DOHH2 (cell line): Measurements from ENCODE around the gene ZNF83.

Experiments
- H3F3A ChIP-seq: fragments of 200-600 bp; sonication (generic), shearing (Covaris generic); 2 replicates; pipeline ENCODE4 v1.6.0; 2016; ENCODE audit warnings: antibody characterized with exemption, mild to moderate bottlenecking; ENCODE audit not compliant: control insufficient read depth, insufficient read depth
- H3K27ac ChIP-seq: fragments of 200-600 bp; sonication (generic); 2 replicates; pipeline ENCODE4 v1.5.1; 2014; ENCODE audit warnings: low read depth, mild to moderate bottlenecking, low read length, moderate library complexity
- H3K27me3 ChIP-seq: fragments of 200-600 bp; sonication (generic); 2 replicates; pipeline ENCODE4 v1.6.1; 2014; ENCODE audit warnings: mild to moderate bottlenecking, low read length, mixed read lengths; ENCODE audit not compliant: control insufficient read depth
- H3K36me3 ChIP-seq: fragments of 200-600 bp; sonication (generic); 2 replicates; pipeline ENCODE4 v1.6.1; 2014; ENCODE audit warnings: mild to moderate bottlenecking, low read length, moderate library complexity, mixed read lengths; ENCODE audit not compliant: control insufficient read depth
- H3K4me1 ChIP-seq: fragments of 200-600 bp; sonication (generic); 2 replicates; pipeline ENCODE4 v1.6.1; 2014; ENCODE audit warnings: mild to moderate bottlenecking, low read length, mixed read lengths; ENCODE audit not compliant: control insufficient read depth
- H3K4me2 ChIP-seq: fragments of 200-600 bp; sonication (generic); 2 replicates; pipeline ENCODE4 v1.6.0; 2014; ENCODE audit warnings: mild to moderate bottlenecking, low read length, moderate library complexity
- H3K4me3 ChIP-seq: fragments of 200-600 bp; sonication (generic); 2 replicates; pipeline ENCODE4 v1.5.1; 2014; ENCODE audit warnings: mild to moderate bottlenecking, low read length, mixed read lengths
- H3K79me2 ChIP-seq: fragments of 200-600 bp; sonication (generic); 2 replicates; pipeline ENCODE4 v1.6.1; 2014; ENCODE audit warnings: mild to moderate bottlenecking, low read length, mixed read lengths; ENCODE audit not compliant: control insufficient read depth
- H3K9me2 ChIP-seq: fragments of 200-600 bp; sonication (generic); replicated peaks from 2 replicates; pipeline ENCODE4 v1.6.1; 2014; ENCODE audit warnings: mild to moderate bottlenecking, low read length, mixed read lengths; ENCODE audit not compliant: control insufficient read depth
- H3K9me3 ChIP-seq: fragments of 200-600 bp; sonication (generic); 2 replicates; pipeline ENCODE4 v1.6.1; 2014; ENCODE audit warnings: antibody characterized with exemption, low read length, mixed read lengths; ENCODE audit not compliant: control insufficient read depth, insufficient read depth
- H4K20me1 ChIP-seq: fragments of 200-600 bp; sonication (generic); 2 replicates; pipeline ENCODE4 v1.6.0; 2014; ENCODE audit warnings: low read depth, mild to moderate bottlenecking, antibody characterized with exemption, low read length, moderate library complexity; ENCODE audit not compliant: control insufficient read depth, insufficient read depth
- CTCF ChIP-seq: fragments of 200-600 bp; sonication (generic); IDR thresholded peaks from one replicate; pipeline ENCODE4 v1.5.1; 2014; ENCODE audit warnings: antibody characterized with exemption, mild to moderate bottlenecking, low read depth, low read length; ENCODE audit not compliant: poor library complexity, severe bottlenecking
- EZH2phosphoT487 ChIP-seq: fragments of 200-600 bp; sonication (generic); IDR thresholded peaks from 2 replicates; pipeline ENCODE4 v1.6.1; 2017; ENCODE audit warnings: borderline replicate concordance, mild to moderate bottlenecking, antibody characterized with exemption, low read length, moderate library complexity, mixed read lengths

Gene ZNF83

GRCh38 chr19:52566588-52566987, 71.6 kb downstream of the ZNF83 start:
- no peaks in the 10 kb centered on the region for H3K27me3 ChIP-seq
- peaks cover 22% of the 10 kb centered on the region for H3K36me3 ChIP-seq
- H3K27ac ChIP-seq = no peak overlapping the region
- H3K79me2 ChIP-seq = peaks cover 11% of the 10 kb centered on the region
- H3K4me2 ChIP-seq = no peak overlapping the region
- no peaks in the 10 kb centered on the region for H3K9me2 ChIP-seq
- no peaks in the 10 kb centered on the region for H3K9me3 ChIP-seq
- H3K4me3 ChIP-seq = no peak overlapping the region
- TF ChIP-seq EZH2phosphoT487 (no peak), CTCF (no peak)
- 0 out of 2 replicates have a peak, but pooled peaks cover 3% of the 10 kb centered on the region for H3K4me1 ChIP-seq
- H3F3A ChIP-seq = 0 out of 2 replicates have a peak, but pooled peaks cover 2% of the 10 kb centered on the region
- H4K20me1 ChIP-seq = no peaks in the 10 kb centered on the region

- Histone ChIP-seq H3K79me2 (peaks cover 9% of the 10 kb centered on the region), H3K27me3 (no peaks in the 10 kb centered on the region), H3K4me3 (no peak overlapping the region)
Measured at GRCh38 chr19:52566121-52566520, 72.0 kb downstream of the ZNF83 start.

More at GRCh38 chr19:52566121-52566520, 72.0 kb downstream of the ZNF83 start:
- H3F3A ChIP-seq = 0 out of 2 replicates have a peak, but pooled peaks cover 2% of the 10 kb centered on the region
- peaks cover 25% of the 10 kb centered on the region for H3K36me3 ChIP-seq
- H3K9me2 ChIP-seq = no peaks in the 10 kb centered on the region
- H3K4me1 ChIP-seq = 0 out of 2 replicates have a peak, but pooled peaks cover 1% of the 10 kb centered on the region
- no peak overlapping the region for H3K27ac ChIP-seq
- no peaks in the 10 kb centered on the region for H4K20me1 ChIP-seq
- H3K4me2 ChIP-seq = no peak overlapping the region
- no peaks in the 10 kb centered on the region for H3K9me3 ChIP-seq
- no peak for TF ChIP-seq EZH2phosphoT487
- no peak for TF ChIP-seq CTCF
